SK-N-MC (cell line): ENCODE measurements around the gene SMAD4.

ENCODE experiments used
- DNase-seq: peaks from one replicate; pipeline ENCODE4 v3.0.0-alpha.2; 2011; ENCODE audit warnings: low read depth, low spot score
- H3K27ac ChIP-seq: fragments of 200-600 bp; sonication (generic); 2 replicates; pipeline ENCODE4 v1.5.1; 2016; ENCODE audit warnings: mixed run types
- H3K36me3 ChIP-seq: fragments of 200-600 bp; sonication (generic); 2 replicates; pipeline ENCODE4 v1.6.1; 2017; ENCODE audit warnings: antibody characterized with exemption, low read length, mixed read lengths; ENCODE audit not compliant: insufficient read depth
- H3K4me3 ChIP-seq: fragments of 200-600 bp; sonication (generic); 2 replicates; pipeline ENCODE4 v1.5.1; 2016
- H3K9ac ChIP-seq: fragments of 200-600 bp; sonication (generic); 2 replicates; pipeline ENCODE4 v1.8.0; 2017; ENCODE audit warnings: mixed run types, mixed read lengths; ENCODE audit not compliant: insufficient read length
- H3K9me3 ChIP-seq: fragments of 200-600 bp; sonication (generic); 2 replicates; pipeline ENCODE4 v1.6.1; 2017; ENCODE audit warnings: low read depth, mild to moderate bottlenecking, antibody characterized with exemption, low read length, moderate library complexity, mixed read lengths
- EZH2 ChIP-seq: fragments of 200-600 bp; sonication (generic); IDR thresholded peaks from one replicate; pipeline ENCODE4 v1.6.1; 2017; ENCODE audit warnings: antibody characterized with exemption
- FOXP2 ChIP-seq: optimal IDR thresholded peaks from 2 replicates; pipeline ENCODE3; 2011; ENCODE audit warnings: mild to moderate bottlenecking, moderate library complexity; ENCODE audit not compliant: insufficient read depth; ENCODE audit errors: extremely low read length, control extremely low read depth
- POLR2AphosphoS5 ChIP-seq: IDR thresholded peaks from 2 replicates; pipeline ENCODE4 v1.6.1; 2012; ENCODE audit warnings: mild to moderate bottlenecking, low read depth, low read length, borderline replicate concordance

The SMAD4 gene

DNA sequence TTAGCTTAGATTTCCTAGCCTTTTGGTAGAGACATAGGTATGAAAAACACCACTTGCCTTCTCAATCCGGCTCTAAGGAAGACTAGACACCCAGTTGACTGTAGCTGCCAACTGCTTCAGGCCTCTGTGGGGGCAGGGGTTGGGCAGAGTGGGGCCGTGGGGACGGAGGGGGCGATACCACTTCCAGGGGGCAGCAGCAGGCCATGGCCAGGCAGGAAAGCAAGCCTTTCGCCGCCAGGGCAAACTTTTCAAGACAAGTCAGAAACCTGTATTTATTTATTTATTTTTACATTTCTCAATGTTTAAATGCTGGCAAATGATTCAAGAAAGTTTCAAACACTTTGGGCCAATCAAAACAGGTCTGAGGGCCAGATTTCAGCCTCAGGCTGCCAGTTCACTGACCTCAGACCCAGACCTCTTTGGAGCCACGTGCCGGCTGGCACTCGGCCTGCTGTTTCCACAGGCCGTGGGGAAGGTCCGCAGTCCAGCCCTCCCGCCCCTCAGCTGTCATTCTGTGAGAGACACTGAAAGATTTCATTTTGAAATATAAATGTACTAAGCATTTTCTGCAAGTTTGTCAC is 103.7 kb downstream of the SMAD4 start:
- Histone ChIP-seq H3K4me3 (no peak overlapping the region), H3K9ac (no peak overlapping the region), H3K27ac (no peak overlapping the region), H3K36me3 (no peaks in the 10 kb centered on the region), H3K9me3 (no peaks in the 10 kb centered on the region)
- TF ChIP-seq EZH2 = no peak
- TF ChIP-seq FOXP2 = no peak
- no peak for TF ChIP-seq POLR2AphosphoS5
- no peak for DNase-seq
